NCI-H774 (cell line): Measurements from ENCODE around the gene SYT15.
"Not testable (repeated sequence)": the region's sequence is repeated elsewhere in the genome, so short reads cannot be mapped to it uniquely, and the experiment has no call there.

Source experiments
- DNase-seq: peaks from one replicate; lab custom pipeline; 2025; lab: John Stamatoyannopoulos, UW

Gene SYT15

GRCh38 chr10:46556515-46557318, 22.2 kb upstream of the SYT15 start, which contains the start of gene GPRIN2:
Gene GPRIN2, minus strand, starts transcription at chr10:46556658. Its CDS starts 5,922 bp downstream, at chr10:46550736.
- no peak for DNase-seq

- DNase-seq: no peak
These were observed 21.4 kb upstream of the SYT15 start for GRCh38 chr10:46557319-46558121.

- no peak for DNase-seq
These were observed 20.9 kb upstream of the SYT15 start for GRCh38 chr10:46558122-46558391.

GRCh38 chr10:46558392-46559185, 20.3 kb upstream of the SYT15 start:
- DNase-seq: no peak

- DNase-seq: no peak
These were observed 19.7 kb upstream of the SYT15 start for GRCh38 chr10:46559231-46559671.

- DNase-seq: no peak
These were observed 18.5 kb upstream of the SYT15 start for GRCh38 chr10:46560381-46560780.

GRCh38 chr10:46560952-46561351, 18.0 kb upstream of the SYT15 start:
- DNase-seq: no peak

- DNase-seq: not testable (repeated sequence)
These were observed 13.2 kb upstream of the SYT15 start for GRCh38 chr10:46565591-46566332.

GRCh38 chr10:46567151-46567550, 11.8 kb upstream of the SYT15 start:
- not testable (repeated sequence) for DNase-seq

- not testable (repeated sequence) for DNase-seq
These were observed 8.3 kb upstream of the SYT15 start for GRCh38 chr10:46570655-46571054.

GRCh38 chr10:46572765-46573164, 6.2 kb upstream of the SYT15 start:
- DNase-seq: not testable (repeated sequence)

- DNase-seq: not testable (repeated sequence)
These were observed 5.6 kb upstream of the SYT15 start for GRCh38 chr10:46573314-46573713.

GRCh38 chr10:46573884-46574283, 5.0 kb upstream of the SYT15 start:
- not testable (repeated sequence) for DNase-seq

- not testable (repeated sequence) for DNase-seq
These were observed 1.1 kb upstream of the SYT15 start for GRCh38 chr10:46577624-46578473.

- DNase-seq: not testable (repeated sequence)
These were observed 450 bp downstream of the SYT15 start for GRCh38 chr10:46579378-46579777.

GRCh38 chr10:46581997-46582396, 3.1 kb downstream of the SYT15 start:
- not testable (repeated sequence) for DNase-seq

- DNase-seq: not testable (repeated sequence)
These were observed 3.6 kb downstream of the SYT15 start for GRCh38 chr10:46582568-46582967.

- DNase-seq: not testable (repeated sequence)
These were observed 5.3 kb downstream of the SYT15 start for GRCh38 chr10:46584196-46584595.

GRCh38 chr10:46585246-46585645, 6.3 kb downstream of the SYT15 start:
- DNase-seq: not testable (repeated sequence)

GRCh38 chr10:46587546-46587945, 8.6 kb downstream of the SYT15 start:
- DNase-seq: not testable (repeated sequence)

- DNase-seq: not testable (repeated sequence)
These were observed 9.3 kb downstream of the SYT15 start for GRCh38 chr10:46588221-46588620.
